Adrenal gland (tissue), 12 donors: ENCODE data around the gene HELZ. TPM values are rescaled to one million over a fixed set of nuclear protein-coding genes. Genes with fewer than 3 reads are reported as not detected.

ENCODE experiments used
- DNase-seq, 7 donors: peaks; one replicate each; pipeline ENCODE4 v3.0.0-alpha.2; 2019 to 2020
- H3K27ac ChIP-seq, 5 donors: fragments of 200-600 bp; sonication (generic) in 4 of 5; 1 replicate in 3 of 5; 2 replicates in 2 of 5; pipeline versions ENCODE4 v1.5.1 to v1.8.0; 2016 to 2020; ENCODE audit warnings: mild to moderate bottlenecking in 1 of 5
- H3K27me3 ChIP-seq: fragments of 200-600 bp; 2 replicates; pipeline ENCODE4 v1.8.0; 2021
- H3K36me3 ChIP-seq, 2 donors: fragments of 200-600 bp; replicated peaks in 1 of 2; 1 replicate in 1 of 2; 2 replicates in 1 of 2; pipeline versions ENCODE4 v1.5.1 to v1.8.0; 2018 to 2022
- H3K4me1 ChIP-seq, 2 donors: fragments of 200-600 bp; replicated peaks in 1 of 2; 1 replicate in 1 of 2; 2 replicates in 1 of 2; pipeline versions ENCODE4 v1.5.1 to v1.8.0; 2018 to 2021
- H3K4me3 ChIP-seq, 4 donors: fragments of 200-600 bp; sonication (generic) in 3 of 4; one replicate each; pipeline ENCODE4 v1.5.1; 2016 to 2018
- H3K9me3 ChIP-seq, 3 donors: fragments of 200-600 bp; sonication (generic) in 1 of 3; replicated peaks in 1 of 3; 1 replicate in 2 of 3; 2 replicates in 1 of 3; pipeline versions ENCODE4 v1.5.1 to v1.8.0; 2016 to 2021
- CTCF ChIP-seq, 6 experiments: fragments of 450-650 bp in 4 of 6; fragments of 200-600 bp in 2 of 6; sonication (generic) in 1 of 6; IDR thresholded peaks; 1 replicate in 5 of 6; 2 replicates in 1 of 6; pipeline versions ENCODE4 v1.5.1 to v1.8.0; 2016 to 2021; ENCODE audit warnings: antibody characterized with exemption in 6 of 6, mild to moderate bottlenecking in 2 of 6, moderate library complexity in 1 of 6
- POLR2A ChIP-seq, 2 donors: fragments of 450-650 bp; IDR thresholded peaks; one replicate each; pipeline ENCODE4 v1.6.1; 2017; ENCODE audit warnings: antibody characterized with exemption in 2 of 2, mild to moderate bottlenecking in 2 of 2, moderate library complexity in 1 of 2
- WGBS, 4 donors: extraction: QIAGEN DNeasy Blood & Tissue Kit in 2 of 4; methylation state at CpG; one replicate each; pipeline versions ENCODE4 v1.1.5 to v1.1.7; 2013 to 2017; 5-methylcytosine and 5-hydroxymethylcytosine counted together
- intact Hi-C, 2 donors: fragments of 100-400 bp; cut with DNase I; formaldehyde crosslinking; loops; one replicate each; pipeline versions ENCODE4 v1.14.1 to v1.15.0; 2022 to 2023
- polyA plus RNA-seq, 3 donors: library from polyadenylated mRNA; stranded (reverse); fragments of 200-250 nt in 2 of 3; fragments of 350-450 nt in 1 of 3; fragmentation: Illumina TruSeq in 1 of 3; extraction: RNeasy Lipid Tissue Mini Kit (QIAGEN cat#74804) in 1 of 3; gene quantifications; one replicate each; pipeline ENCODE4 v1.2.3, GENCODE V29; 2013 to 2014
- total RNA-seq, 9 donors: library from RNA; depleted of rRNA in 4 of 9; stranded (reverse); fragments of >200 nt in 4 of 9; fragments of 120-200 nt in 1 of 9; fragmentation: NEBNext Ultra II Directional in 1 of 9; extraction: Animal tissue kit (Norgen Biotek cat#: 25700) in 1 of 9; gene quantifications; one replicate each; pipeline versions ENCODE4 v1.1.0 to v1.2.4, GENCODE V29; 2013 to 2023
- donor health status: healthy with polysubstance abuse.
- donor health status: Bipolar disorder and iron deficiency.
- donor health status: DM: yes; HTN: yes; CAD: no.
- donor health status: DM: no; HTN: no; CAD: no.
- donor health status: DM: no; HTN: no; CAD: no.
- donor health status: DM: yes; HTN: yes; CAD: no.

Gene HELZ
- total and polyA plus RNA-seq, 12 donors: 3.1 to 88.0 (median 47.9) TPM

- WGBS, 4 donors: 60 to 73% (median 66%) methylated on average over 1 of the region's 1 CpG
- intact Hi-C loops: no loop called here
- H3K27ac ChIP-seq: no peak overlapping the region
- TF ChIP-seq CTCF (IDR thresholded peaks at IDR 0.05) (no peak), POLR2A (IDR thresholded peaks at IDR 0.05) (no peak)
- no peak for DNase-seq
- H3K4me1 ChIP-seq: peaks cover 0 to 9% of the 10 kb centered on the region in 2 donors
- H3K4me3 ChIP-seq: no peak overlapping the region
- H3K9me3 ChIP-seq: no peaks in the 10 kb centered on the region
- H3K36me3 ChIP-seq: peaks cover 0 to 12% of the 10 kb centered on the region in 2 donors
- no peaks in the 10 kb centered on the region for H3K27me3 ChIP-seq
These were observed 162.9 kb downstream of the HELZ start for GRCh38 chr17:67082107-67082506.

- intact Hi-C loops: no loop called here
- no peak for DNase-seq
- no peak overlapping the region for H3K27ac ChIP-seq
- H3K27me3 ChIP-seq: no peaks in the 10 kb centered on the region
- peaks cover 0 to 10% of the 10 kb centered on the region in 2 donors for H3K36me3 ChIP-seq
- peaks cover 0 to 9% of the 10 kb centered on the region in 2 donors for H3K4me1 ChIP-seq
- 87 to 93% (median 90%) methylated on average over 2 of the region's 2 CpGs for WGBS, 4 donors
- no peaks in the 10 kb centered on the region for H3K9me3 ChIP-seq
- TF ChIP-seq POLR2A (IDR thresholded peaks at IDR 0.05): no peak
- no peak for TF ChIP-seq CTCF (IDR thresholded peaks at IDR 0.05)
- no peak overlapping the region for H3K4me3 ChIP-seq
These were observed 164.2 kb downstream of the HELZ start for GRCh38 chr17:67080804-67081203.

DNA sequence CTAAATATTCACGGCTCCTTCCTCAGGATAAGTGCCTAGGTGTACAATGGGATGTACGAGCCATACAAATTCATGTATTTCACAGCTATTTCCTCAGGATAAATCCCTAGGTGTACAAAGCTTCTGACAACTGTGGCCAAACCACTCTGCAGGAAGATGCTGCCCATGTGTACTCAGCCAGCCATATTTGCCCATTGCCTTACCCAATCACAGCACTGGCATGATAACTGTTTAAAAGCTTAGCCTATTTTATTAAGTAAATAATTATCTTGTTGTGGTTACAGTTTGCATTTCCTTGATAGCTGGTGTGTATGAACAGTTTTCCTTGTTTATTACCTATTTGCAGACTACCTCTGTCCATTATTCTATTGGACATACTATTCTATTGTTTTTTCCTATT is 165.5 kb downstream of the HELZ start:
- H3K27ac ChIP-seq: no peak overlapping the region
- TF ChIP-seq CTCF (IDR thresholded peaks at IDR 0.05): no peak
- no peak for TF ChIP-seq POLR2A (IDR thresholded peaks at IDR 0.05)
- H3K4me3 ChIP-seq: no peak overlapping the region
- H3K36me3 ChIP-seq: peaks cover 0 to 9% of the 10 kb centered on the region in 2 donors
- H3K27me3 ChIP-seq: no peaks in the 10 kb centered on the region
- peaks cover 0 to 9% of the 10 kb centered on the region in 2 donors for H3K4me1 ChIP-seq
- no peaks in the 10 kb centered on the region for H3K9me3 ChIP-seq
- 83 to 95% (median 94%) methylated on average over 2 of the region's 2 CpGs for WGBS, 4 donors
- intact Hi-C loops: no loop called here
- no peak for DNase-seq

DNA sequence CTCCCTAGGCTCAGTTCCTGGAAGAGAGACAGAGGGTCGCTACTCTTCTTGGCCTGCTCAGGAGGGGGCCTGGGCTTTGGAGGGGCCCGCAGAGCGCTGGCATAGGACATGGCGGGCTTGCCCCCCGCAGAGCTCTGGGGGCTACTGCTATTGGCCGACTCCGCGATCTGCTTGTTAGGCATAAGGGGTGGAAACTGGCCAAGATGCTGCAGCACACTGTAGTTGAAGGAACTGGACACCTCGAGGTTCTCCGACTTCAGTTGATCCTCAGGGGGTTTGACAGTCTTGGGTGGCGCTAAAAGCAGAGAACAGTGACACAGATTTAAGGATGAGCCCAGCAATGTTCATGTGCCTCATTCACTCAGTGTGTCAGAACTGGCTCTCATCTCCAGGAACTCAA is 166.7 kb downstream of the HELZ start:
- peak in 1 of 7 donors; percentile 6 for DNase-seq
- TF ChIP-seq POLR2A (IDR thresholded peaks at IDR 0.05) (no peak), CTCF (IDR thresholded peaks at IDR 0.05) (no peak)
- WGBS, 4 donors: 88 to 93% (median 90%) methylated on average over 10 to 11 of the region's 11 CpGs
- Histone ChIP-seq H3K4me1 (peaks cover 0 to 9% of the 10 kb centered on the region in 2 donors), H3K9me3 (no peaks in the 10 kb centered on the region), H3K36me3 (peaks cover 0 to 9% of the 10 kb centered on the region in 2 donors), H3K27me3 (no peaks in the 10 kb centered on the region), H3K27ac (peak overlapping the region in 1 of 5 donors; percentile 6), H3K4me3 (no peak overlapping the region)
- intact Hi-C loops: no loop called here
